Spleen (tissue), 11 donors: Measurements from ENCODE around the gene SEMA5B. TPM values are rescaled to one million over a fixed set of nuclear protein-coding genes. Genes with fewer than 3 reads are reported as not detected.

Experiments
- DNase-seq: peaks from one replicate; pipeline ENCODE4 v3.0.0-alpha.2; 2020
- H3K27ac ChIP-seq, 8 donors: fragments of 200-600 bp; sonication (generic) in 7 of 8; 1 replicate in 4 of 8; 2 replicates in 4 of 8; pipeline versions ENCODE4 v1.5.0 to v1.8.0; 2016 to 2021; ENCODE audit warnings: inconsistent platforms in 4 of 8, mild to moderate bottlenecking in 4 of 8, moderate library complexity in 1 of 8
- H3K27me3 ChIP-seq, 7 donors: fragments of 200-600 bp; sonication (generic) in 6 of 7; replicated peaks in 1 of 7; 1 replicate in 4 of 7; 2 replicates in 3 of 7; pipeline versions ENCODE4 v1.5.0 to v1.8.0; 2016 to 2021; ENCODE audit warnings: inconsistent platforms in 3 of 7, mild to moderate bottlenecking in 1 of 7
- H3K36me3 ChIP-seq, 6 donors: fragments of 200-600 bp; sonication (generic) in 5 of 6; 1 replicate in 4 of 6; 2 replicates in 2 of 6; pipeline versions ENCODE4 v1.5.0 to v1.8.0; 2016 to 2021; ENCODE audit warnings: inconsistent platforms in 2 of 6
- H3K4me1 ChIP-seq, 6 donors: fragments of 200-600 bp; sonication (generic) in 5 of 6; 1 replicate in 3 of 6; 2 replicates in 3 of 6; pipeline versions ENCODE4 v1.5.0 to v1.8.0; 2016 to 2021; ENCODE audit warnings: inconsistent platforms in 3 of 6
- H3K4me3 ChIP-seq, 8 donors: fragments of 200-600 bp; sonication (generic) in 7 of 8; 1 replicate in 4 of 8; 2 replicates in 4 of 8; pipeline versions ENCODE4 v1.5.0 to v1.8.0; 2016 to 2021; ENCODE audit warnings: inconsistent platforms in 4 of 8, mild to moderate bottlenecking in 4 of 8, moderate library complexity in 2 of 8
- H3K9me3 ChIP-seq, 8 donors: fragments of 200-600 bp; sonication (generic) in 7 of 8; 1 replicate in 4 of 8; 2 replicates in 4 of 8; pipeline versions ENCODE4 v1.5.0 to v1.8.0; 2016 to 2021; ENCODE audit warnings: inconsistent platforms in 4 of 8
- CTCF ChIP-seq, 11 experiments: fragments of 200-600 bp in 7 of 11; fragments of 450-650 bp in 4 of 11; sonication (generic) in 4 of 11; IDR thresholded peaks in 8 of 11; conservative IDR thresholded peaks in 3 of 11; 1 replicate in 7 of 11; 2 replicates in 4 of 11; pipeline versions ENCODE4 v1.4.0 to v1.8.0; 2016 to 2021; ENCODE audit warnings: antibody characterized with exemption in 11 of 11, inconsistent platforms in 4 of 11, mild to moderate bottlenecking in 1 of 11
- POLR2A ChIP-seq, 3 donors: fragments of 450-650 bp; IDR thresholded peaks; one replicate each; pipeline ENCODE4 v1.5.1; 2017; ENCODE audit warnings: antibody characterized with exemption in 3 of 3, mild to moderate bottlenecking in 1 of 3
- POLR2AphosphoS5 ChIP-seq, 3 donors: sonication (generic); formaldehyde crosslinking; IDR thresholded peaks; one replicate each; pipeline ENCODE4 v1.5.1; 2017; ENCODE audit warnings: antibody characterized with exemption in 3 of 3
- WGBS, 5 donors: extraction: QIAGEN DNeasy Blood & Tissue Kit in 3 of 5; methylation state at CpG; one replicate each; pipeline versions ENCODE4 v1.1.5 to v1.1.7; 2013 to 2018; 5-methylcytosine and 5-hydroxymethylcytosine counted together
- intact Hi-C: fragments of 100-400 bp; cut with DNase I; formaldehyde crosslinking; loops from one replicate; pipeline ENCODE4 v1.15.0; 2023; ENCODE audit warnings: low total_unique reads
- polyA plus RNA-seq, 3 donors: library from polyadenylated mRNA; stranded (reverse); fragments of 200-250 nt; gene quantifications; one replicate each; pipeline ENCODE4 v1.2.1, GENCODE V29; 2013
- total RNA-seq, 7 donors: library from RNA; depleted of rRNA in 3 of 7; stranded (reverse); fragments of >200 nt in 3 of 7; fragmentation: NEBNext Ultra II Directional in 4 of 7; extraction: Animal tissue kit (Norgen Biotek cat#: 25700) in 4 of 7; gene quantifications; one replicate each; pipeline versions ENCODE4 v1.1.0 to v1.2.1, GENCODE V29; 2016 to 2021
- donor health status: healthy with polysubstance abuse.
- donor health status: DM: no; HTN: no; CAD: no; lungs with moderate emphysema.
- donor health status: DM: no; HTN: no; CAD: no.
- donor health status: Bipolar disorder and iron deficiency.
- donor health status: healthy.
- donor health status: DM: no; HTN: no; CAD: no.
- donor health status: DM: yes; HTN: yes; CAD: no.

SEMA5B gene
- total and polyA plus RNA-seq, 10 donors: 0.09 to 0.63 (median 0.41) TPM; not detected in 3

GRCh38 chr3:123021996-123022510 lies 5.5 kb downstream of the SEMA5B start:
- Histone ChIP-seq H3K27me3 (peaks cover 7 to 57% (median 16%) of the 10 kb centered on the region in 7 donors), H3K9me3 (no peaks in the 10 kb centered on the region), H3K4me1 (peaks cover 7 to 15% (median 12%) of the 10 kb centered on the region in 6 donors), H3K4me3 (no peak overlapping the region), H3K27ac (no peak overlapping the region), H3K36me3 (no peaks in the 10 kb centered on the region)
- TF ChIP-seq POLR2AphosphoS5 (IDR thresholded peaks at IDR 0.05): no peak
- TF ChIP-seq CTCF (IDR thresholded peaks at IDR 0.05 in 8 of 11, conservative IDR thresholded peaks at IDR 0.05 in 3 of 11): no peak
- TF ChIP-seq POLR2A (IDR thresholded peaks at IDR 0.05): no peak
- intact Hi-C loops: loop anchor here (10.0 kb wide), 2 partner anchors 77 to 257 kb away; no protein-coding TSS in a partner anchor
- DNase-seq: no peak
- 78 to 87% (median 84%) methylated on average over 7 of the region's 7 CpGs for WGBS, 5 donors

- intact Hi-C loops: loop anchor here (10.0 kb wide), 2 partner anchors 77 to 257 kb away; no protein-coding TSS in a partner anchor
- 91 to 97% (median 93%) methylated on average over 7 of the region's 7 CpGs for WGBS, 5 donors
- no peak for TF ChIP-seq POLR2A (IDR thresholded peaks at IDR 0.05)
- TF ChIP-seq CTCF (IDR thresholded peaks at IDR 0.05 in 8 of 11, conservative IDR thresholded peaks at IDR 0.05 in 3 of 11): no peak
- no peak for TF ChIP-seq POLR2AphosphoS5 (IDR thresholded peaks at IDR 0.05)
- Histone ChIP-seq H3K27me3 (peaks cover under 1 to 51% (median 10%) of the 10 kb centered on the region in 7 donors), H3K4me3 (no peak overlapping the region), H3K4me1 (peaks cover under 1 to 8% (median 6%) of the 10 kb centered on the region in 6 donors), H3K36me3 (no peaks in the 10 kb centered on the region), H3K9me3 (no peaks in the 10 kb centered on the region), H3K27ac (no peak overlapping the region)
- no peak for DNase-seq
These were observed 6.2 kb downstream of the SEMA5B start for GRCh38 chr3:123021388-123021787.

DNA sequence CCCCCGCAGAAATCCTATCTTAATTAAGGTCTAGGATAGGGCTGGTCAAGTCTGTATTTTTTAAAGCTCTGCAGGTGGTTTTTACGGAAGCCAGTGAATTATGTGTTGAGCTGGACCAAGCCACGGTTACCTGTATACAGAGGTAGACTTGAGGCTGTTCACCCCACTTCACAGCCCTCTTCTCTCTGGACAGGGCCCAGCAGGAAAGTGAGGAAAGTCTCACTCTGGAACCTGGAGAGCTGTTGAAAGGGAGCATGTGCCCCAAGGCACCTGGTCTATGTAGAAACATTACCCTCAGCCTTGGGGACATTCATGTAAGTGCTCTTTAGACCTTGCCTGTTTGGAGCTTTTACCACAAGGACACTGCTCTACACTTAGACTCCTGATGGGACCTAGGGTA lies 6.9 kb downstream of the SEMA5B start:
- WGBS, 5 donors: 74 to 98% (median 79%) methylated on average over 3 of the region's 3 CpGs
- DNase-seq: no peak
- Histone ChIP-seq H3K9me3 (no peaks in the 10 kb centered on the region), H3K27me3 (peaks cover 0 to 44% (median 3%) of the 10 kb centered on the region in 7 donors), H3K4me1 (peaks cover 0 to 1% (median 0%) of the 10 kb centered on the region in 6 donors), H3K4me3 (no peak overlapping the region), H3K27ac (no peak overlapping the region), H3K36me3 (no peaks in the 10 kb centered on the region)
- intact Hi-C loops: loop anchor here (10.0 kb wide), 2 partner anchors 76 to 256 kb away; no protein-coding TSS in a partner anchor
- TF ChIP-seq POLR2A (IDR thresholded peaks at IDR 0.05): no peak
- TF ChIP-seq POLR2AphosphoS5 (IDR thresholded peaks at IDR 0.05): no peak
- TF ChIP-seq CTCF (IDR thresholded peaks at IDR 0.05 in 8 of 11, conservative IDR thresholded peaks at IDR 0.05 in 3 of 11): no peak

- no peak for TF ChIP-seq CTCF (IDR thresholded peaks at IDR 0.05 in 8 of 11, conservative IDR thresholded peaks at IDR 0.05 in 3 of 11)
- no peak for TF ChIP-seq POLR2AphosphoS5 (IDR thresholded peaks at IDR 0.05)
- no peak for TF ChIP-seq POLR2A (IDR thresholded peaks at IDR 0.05)
- no peak overlapping the region for H3K4me3 ChIP-seq
- H3K9me3 ChIP-seq: no peaks in the 10 kb centered on the region
- intact Hi-C loops: no loop called here
- peaks cover 0 to 33% (median 0%) of the 10 kb centered on the region in 7 donors for H3K27me3 ChIP-seq
- DNase-seq: no peak
- no peak overlapping the region for H3K27ac ChIP-seq
- H3K4me1 ChIP-seq: no peaks in the 10 kb centered on the region
- 85 to 92% (median 90%) methylated on average over 5 of the region's 5 CpGs for WGBS, 5 donors
- no peaks in the 10 kb centered on the region for H3K36me3 ChIP-seq
These were observed 8.0 kb downstream of the SEMA5B start for GRCh38 chr3:123019591-123019990.
